Activated CD4-positive, alpha-beta T cell treated with anti-CD3 and anti-CD28 coated beads, Interleukin-10, Interleukin-2, amounts not matched to agents 100 ng/mL and 50 ng/mL, durations not matched to agents 16 hours and 8 hours (primary cell): ENCODE results near the gene IFNE.

Source experiments
- DNase-seq: peaks from one replicate; pipeline ENCODE4 v3.0.0-alpha.2; 2020

IFNE gene

DNA sequence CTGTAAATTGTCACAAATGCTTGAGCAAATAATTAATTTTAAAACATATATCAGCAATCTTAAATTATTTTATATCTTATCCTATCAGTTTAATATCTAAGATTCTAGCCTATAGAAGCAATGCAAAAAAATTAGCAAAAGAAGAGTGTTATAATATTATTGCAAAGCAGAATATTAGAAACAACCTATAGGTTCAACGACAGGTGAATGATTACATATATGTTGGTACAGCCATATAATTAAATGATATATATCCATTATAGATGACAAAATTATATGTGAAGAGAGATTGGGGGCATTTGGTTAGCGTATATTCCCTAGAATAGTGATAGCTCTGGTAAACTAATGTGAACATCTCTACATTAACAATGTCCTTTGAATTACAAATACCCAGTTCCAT is at the start of gene IFNE:
IFNE (minus strand) TSS at position 101 of the 400 bp plus-strand sequence. CDS start 619 bp downstream, outside the sequence.
- DNase-seq, result no peak

- no peak for DNase-seq
Observed at GRCh38 chr9:21528123-21528808, 46.2 kb upstream of the IFNE start.

- DNase-seq, result no peak
Observed at GRCh38 chr9:21527579-21527978, 45.5 kb upstream of the IFNE start.

DNA sequence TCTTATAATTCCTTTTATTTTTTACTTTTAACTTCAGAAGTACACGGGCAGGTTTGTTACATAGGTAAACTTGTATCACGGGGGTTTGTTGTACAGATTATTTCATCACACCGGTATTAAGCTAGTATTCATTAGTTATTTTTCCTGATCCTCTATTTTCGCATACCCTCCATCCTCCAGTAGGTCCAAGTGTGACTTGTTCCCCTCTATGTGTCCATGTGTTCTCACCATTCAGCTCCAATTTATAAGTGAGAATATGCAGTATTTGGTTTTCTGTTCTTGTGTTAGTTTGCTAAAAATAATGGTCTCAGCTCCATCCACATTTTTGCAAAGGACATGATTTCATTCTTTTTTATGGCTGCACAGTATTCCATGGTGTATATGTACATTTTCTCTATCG is 43.1 kb upstream of the IFNE start:
- DNase-seq, result no peak

- DNase-seq, result no peak
Observed at GRCh38 chr9:21524099-21524830, 42.2 kb upstream of the IFNE start.

- DNase-seq, result no peak
Observed at GRCh38 chr9:21523021-21524014, 41.2 kb upstream of the IFNE start.

GRCh38 chr9:21522348-21522747 is 40.2 kb upstream of the IFNE start:
- no peak for DNase-seq

DNA sequence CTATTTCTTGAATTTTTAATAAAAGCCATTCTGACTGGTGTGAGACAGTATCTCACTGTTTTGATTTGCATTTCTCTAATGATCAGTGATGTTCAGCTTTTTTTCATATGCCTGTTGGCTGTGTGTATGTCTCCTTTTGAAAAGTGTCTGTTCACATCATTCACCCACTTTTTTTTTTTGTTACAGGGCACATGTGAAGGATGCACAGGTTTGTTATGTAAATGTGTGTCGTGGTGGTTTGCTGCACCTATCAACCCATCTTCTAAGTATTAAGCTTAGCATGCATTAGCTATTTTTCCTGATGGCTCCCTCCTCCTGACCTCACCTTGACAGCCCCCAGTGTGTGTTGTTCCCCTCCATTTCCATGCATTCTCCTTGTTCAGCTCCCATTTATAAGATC is 39.3 kb upstream of the IFNE start:
- DNase-seq, result no peak

- no peak for DNase-seq
Observed at GRCh38 chr9:21520501-21521228, 38.6 kb upstream of the IFNE start.

- no peak for DNase-seq
Observed at GRCh38 chr9:21519855-21520434, 37.8 kb upstream of the IFNE start.

GRCh38 chr9:21516796-21517195 is 34.7 kb upstream of the IFNE start:
- no peak for DNase-seq

DNA sequence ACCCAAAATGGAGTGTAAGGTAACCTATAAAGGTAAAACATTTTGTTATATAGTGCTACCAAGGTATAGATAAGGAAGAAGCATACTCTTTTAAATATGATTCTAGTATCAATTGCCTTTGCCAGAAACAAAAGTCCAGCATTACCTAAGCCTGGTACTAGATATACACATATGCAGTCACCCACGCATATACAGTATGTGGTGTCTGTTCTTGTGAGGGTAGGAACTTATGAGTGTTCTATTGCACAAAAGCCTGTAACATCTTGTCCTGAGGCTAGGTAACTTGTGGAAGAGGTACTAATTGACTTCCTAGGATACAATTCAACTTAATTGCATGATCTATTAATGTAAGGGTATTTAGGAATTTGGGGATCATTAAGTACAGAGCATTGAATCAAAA is 31.3 kb upstream of the IFNE start:
- no peak for DNase-seq

DNA sequence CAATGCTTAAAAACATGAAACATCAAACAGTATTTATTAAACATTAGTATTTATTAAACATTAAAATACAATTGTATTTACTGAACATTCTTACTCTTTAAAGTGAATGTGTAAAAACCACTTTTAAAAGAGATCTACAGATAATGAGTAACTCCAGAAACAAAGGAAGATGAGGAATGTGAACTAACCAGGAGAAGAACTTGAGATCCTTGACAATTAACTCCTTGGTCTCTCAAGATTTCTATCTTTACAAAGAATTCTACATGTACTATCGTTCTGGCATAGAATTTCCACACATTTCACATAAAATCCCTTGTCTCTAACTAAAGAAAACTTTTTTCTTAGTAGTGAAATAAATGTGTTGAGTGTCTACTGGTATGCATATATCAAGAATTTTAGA is 28.7 kb upstream of the IFNE start:
- DNase-seq, result no peak

DNA sequence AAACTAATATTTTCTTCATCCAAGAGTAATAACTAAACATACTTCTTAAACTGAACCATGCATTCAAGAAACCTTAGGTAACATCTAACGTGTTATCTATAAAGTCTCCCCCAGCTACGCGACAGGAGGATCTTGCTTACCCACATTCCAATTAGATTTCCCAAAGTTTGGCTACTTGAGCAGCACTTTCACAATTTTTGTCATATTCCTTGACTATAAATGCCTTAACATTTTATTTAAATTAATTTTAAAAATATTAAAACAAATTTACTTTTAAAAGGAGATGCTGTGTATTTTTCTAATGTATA is 25.3 kb upstream of the IFNE start:
- DNase-seq, result no peak

DNA sequence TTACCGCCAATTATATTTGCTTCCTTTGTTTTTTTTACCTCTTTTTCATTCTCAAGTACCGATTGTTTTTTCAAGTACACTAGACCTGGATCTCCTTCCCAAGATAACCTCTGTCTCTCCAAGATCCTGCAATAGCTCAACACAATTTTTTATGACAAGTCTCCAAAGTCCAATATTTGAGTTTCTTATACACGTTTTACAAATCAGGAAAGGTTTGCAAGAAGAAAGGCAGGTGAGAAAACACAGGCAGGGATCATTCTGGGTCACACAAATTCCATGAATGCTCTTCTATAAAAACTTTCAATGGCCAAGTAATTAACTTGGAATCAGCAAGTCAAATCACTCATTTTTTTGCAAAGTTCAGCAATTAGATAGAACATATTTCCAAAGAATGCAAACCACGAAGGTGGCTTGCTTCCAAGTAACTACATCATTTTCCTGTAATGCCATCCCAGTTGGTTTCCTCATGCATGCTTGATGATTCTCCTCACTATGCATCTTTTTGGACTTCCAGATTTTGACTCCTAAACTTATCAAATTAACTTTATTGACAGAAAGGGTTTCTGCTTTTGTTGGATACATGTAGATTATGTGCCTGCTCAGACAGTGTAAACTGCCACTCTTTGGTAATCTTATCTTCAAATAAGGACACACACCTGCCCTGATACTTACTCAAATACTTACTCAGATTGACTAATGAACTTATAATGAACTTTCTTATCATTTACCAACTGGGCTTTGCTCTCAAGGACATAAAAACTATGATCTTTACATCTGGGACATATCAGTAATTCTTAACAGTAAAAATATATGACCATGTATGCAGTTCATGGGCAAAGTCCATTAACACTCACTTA is 24.7 kb upstream of the IFNE start:
- DNase-seq, result no peak

DNA sequence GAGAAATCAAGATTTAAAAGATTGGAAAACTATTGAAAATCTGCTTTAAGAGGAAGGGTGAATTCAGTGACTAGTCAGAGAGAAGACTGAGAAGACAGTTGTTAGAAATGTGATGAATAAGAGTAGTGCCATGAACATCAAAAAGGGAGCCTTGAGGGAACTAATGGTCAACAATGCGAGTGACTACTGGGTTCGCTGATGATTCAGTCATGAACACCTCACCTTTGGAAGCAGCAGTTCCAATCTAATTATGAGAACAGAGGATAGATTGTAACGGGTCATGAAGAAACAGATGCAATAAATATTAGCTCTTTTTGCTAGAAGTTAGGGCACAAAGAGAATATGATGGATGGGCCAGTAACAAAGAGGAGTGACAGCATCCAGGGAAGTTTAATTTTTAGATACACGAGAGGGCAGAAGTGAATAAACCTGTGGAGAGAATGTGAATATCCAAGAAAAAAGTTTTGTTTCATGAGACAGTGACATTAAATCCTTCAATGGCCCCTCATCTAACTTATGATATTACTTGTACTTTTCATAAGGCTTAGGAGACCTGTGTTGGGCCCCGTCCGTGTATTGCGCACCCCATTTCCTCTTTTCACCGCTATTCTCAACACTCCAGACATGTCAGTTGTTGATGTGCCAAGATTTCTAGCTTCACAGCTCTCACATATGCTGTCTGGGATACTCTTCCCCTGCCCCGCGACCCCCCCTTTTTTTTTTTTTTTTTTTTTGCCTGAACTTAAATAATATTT is 23.5 kb upstream of the IFNE start:
- DNase-seq, result no peak

- no peak for DNase-seq
Observed at GRCh38 chr9:21504894-21505293, 22.8 kb upstream of the IFNE start.

GRCh38 chr9:21504113-21504512 is 22.0 kb upstream of the IFNE start:
- DNase-seq, result no peak

GRCh38 chr9:21502586-21502985 is 20.5 kb upstream of the IFNE start:
- DNase-seq, result no peak

- DNase-seq, result no peak
Observed at GRCh38 chr9:21499912-21500311, 17.8 kb upstream of the IFNE start.

- no peak for DNase-seq
Observed at GRCh38 chr9:21491756-21492155, 9.6 kb upstream of the IFNE start.
